NB4 (cell line): ENCODE data around the gene CHRNA3.

ENCODE experiments used
- CTCF ChIP-seq: IDR thresholded peaks from one replicate; pipeline ENCODE4 v1.5.1; 2012; ENCODE audit warnings: low read depth, low read length
- MAX ChIP-seq: IDR thresholded peaks from 2 replicates; pipeline ENCODE4 v1.6.1; 2011; ENCODE audit warnings: low read depth, low read length
- MYC ChIP-seq: IDR thresholded peaks from 2 replicates; pipeline ENCODE4 v1.6.1; 2011; ENCODE audit warnings: low read depth, low read length
- POLR2A ChIP-seq: IDR thresholded peaks from 2 replicates; pipeline ENCODE4 v1.6.1; 2011; ENCODE audit warnings: mild to moderate bottlenecking; ENCODE audit not compliant: insufficient read length; ENCODE audit errors: extremely low read depth

GRCh38 chr15:78598348-78598747 lies 22.4 kb downstream of the CHRNA3 start:
- TF ChIP-seq CTCF: no peak
- no peak for TF ChIP-seq MAX
- no peak for TF ChIP-seq POLR2A
- no peak for TF ChIP-seq MYC
